IPS-NIHi7 (cell line): ENCODE measurements around the gene TUBGCP4.

ENCODE experiments used
- DNase-seq: peaks from one replicate; pipeline ENCODE4 v3.0.0; 2012; ENCODE audit warnings: mixed read lengths; ENCODE audit errors: extremely low spot score

TUBGCP4 gene

DNA sequence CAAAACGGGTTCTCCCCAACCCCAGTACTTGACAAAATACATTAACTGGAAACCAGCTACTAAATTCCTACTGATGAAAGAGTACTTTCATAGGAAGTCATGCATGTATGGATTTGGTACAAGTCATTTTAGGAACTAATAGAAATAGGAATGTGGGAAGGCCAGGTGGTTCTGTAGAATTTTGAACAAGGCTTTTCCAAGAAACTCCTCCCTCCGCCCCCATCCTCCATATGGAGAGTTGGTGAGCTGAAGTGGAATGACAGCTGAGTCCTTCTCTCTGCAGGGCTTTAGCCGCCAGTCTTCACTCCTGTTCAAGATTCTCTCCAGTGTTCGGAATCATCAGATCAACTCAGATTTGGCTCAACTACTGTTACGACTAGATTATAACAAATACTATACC lies 33.2 kb downstream of the TUBGCP4 start:
- DNase-seq: no peak

DNA sequence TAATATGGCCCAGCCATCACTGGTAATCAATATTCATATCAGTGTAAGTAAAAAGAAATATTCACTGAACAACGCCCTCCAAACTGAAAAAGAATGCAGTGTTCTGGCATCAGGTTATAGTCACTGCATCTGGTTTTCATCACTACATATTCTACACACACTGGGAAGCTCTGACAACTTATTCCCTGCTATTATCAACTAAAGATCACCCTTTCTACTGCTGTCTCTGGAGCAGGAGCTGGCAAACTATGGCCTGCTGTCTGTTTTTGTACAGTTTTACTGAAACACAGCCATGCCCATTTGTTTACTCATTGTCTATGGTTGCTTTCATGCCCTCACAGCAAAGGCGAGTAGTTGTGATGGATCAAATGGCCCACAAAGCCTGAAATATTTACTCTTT lies 35.3 kb downstream of the TUBGCP4 start:
- DNase-seq: no peak

DNA sequence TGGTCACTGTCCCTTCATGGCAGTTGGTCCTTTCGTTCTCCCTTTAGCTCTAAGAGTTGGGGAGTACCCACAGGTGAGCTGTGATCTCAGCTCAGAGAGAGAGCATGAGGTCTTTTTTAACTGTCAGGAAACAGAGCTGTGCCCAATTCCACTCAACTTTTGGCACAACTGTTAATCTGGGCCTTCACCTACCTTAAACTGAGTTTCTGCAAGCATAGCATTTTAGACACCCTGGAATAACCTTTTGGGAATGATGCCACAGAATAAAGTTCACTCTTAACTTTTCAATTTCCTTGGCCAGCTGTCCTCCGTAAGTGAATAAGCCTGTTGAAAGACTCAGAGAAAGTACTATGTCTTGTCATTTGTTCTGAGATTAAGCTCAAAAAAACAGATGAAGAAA lies 35.9 kb downstream of the TUBGCP4 start:
- DNase-seq: no peak

DNA sequence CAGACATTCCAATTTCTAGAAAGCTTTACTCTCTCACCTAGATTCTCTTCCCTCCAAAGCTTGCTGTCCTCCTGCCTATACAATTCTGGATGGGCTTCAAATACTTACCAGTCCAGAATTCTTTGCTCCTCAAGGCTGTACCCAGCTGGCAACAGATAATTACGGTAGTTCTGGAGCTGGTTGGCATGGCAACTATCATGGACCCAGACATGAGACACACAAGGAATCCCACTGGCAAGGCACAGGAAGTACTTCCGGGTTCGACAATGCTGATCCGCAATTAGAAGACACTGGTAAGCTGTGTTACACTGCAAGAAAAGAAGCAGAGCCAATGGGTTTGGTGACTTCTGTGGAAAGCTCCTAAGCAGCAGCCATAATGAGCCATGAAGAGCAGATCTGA lies 37.9 kb downstream of the TUBGCP4 start:
- no peak for DNase-seq

DNA sequence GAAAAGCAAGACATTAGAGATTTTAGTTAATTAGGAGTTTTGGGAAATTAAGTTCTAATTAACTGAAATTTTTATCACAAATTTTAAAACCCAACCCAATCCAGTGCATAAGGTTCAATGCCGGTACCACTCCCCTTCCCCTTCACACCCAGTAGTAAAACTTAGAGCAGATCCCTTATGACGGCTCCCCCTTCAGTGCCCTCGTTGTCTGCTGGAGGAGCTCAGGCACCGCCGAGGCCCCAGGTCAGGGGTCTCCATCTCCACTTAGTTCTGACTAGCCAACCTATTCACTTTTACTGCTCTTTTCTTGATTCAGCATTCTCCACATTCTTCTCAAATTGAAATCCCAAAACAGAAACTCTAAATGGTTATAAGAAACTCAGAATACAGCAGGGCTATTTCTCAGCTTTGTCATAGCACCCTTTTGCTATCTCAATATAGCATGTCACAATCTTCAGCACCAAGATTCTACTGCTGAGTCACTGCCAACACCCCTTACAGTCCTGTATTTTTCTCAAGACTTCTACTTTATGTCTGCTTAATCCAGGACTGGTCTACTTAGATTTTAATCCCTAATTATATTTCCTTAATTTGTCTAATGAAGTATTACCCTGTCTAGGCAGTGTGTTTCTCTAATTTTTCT lies 39.8 kb downstream of the TUBGCP4 start:
- DNase-seq: no peak

DNA sequence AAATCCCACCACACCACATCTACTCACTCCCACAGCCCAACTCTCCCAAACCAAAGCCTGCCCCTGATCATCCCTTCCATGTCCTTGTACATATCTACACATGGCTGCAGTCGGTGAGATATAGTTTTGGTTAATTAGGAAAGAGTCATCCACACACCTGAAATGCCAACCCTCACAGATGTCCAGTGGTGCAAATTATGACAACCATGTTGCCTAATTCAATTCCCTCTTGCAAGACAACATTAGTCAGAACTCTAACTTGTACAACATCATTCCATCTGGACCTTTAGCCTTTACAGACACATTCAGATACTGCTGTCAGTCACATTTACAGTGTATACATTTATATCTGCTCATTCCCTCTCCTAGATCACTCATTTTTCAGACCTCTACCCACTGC lies 41.2 kb downstream of the TUBGCP4 start:
- DNase-seq: no peak

DNA sequence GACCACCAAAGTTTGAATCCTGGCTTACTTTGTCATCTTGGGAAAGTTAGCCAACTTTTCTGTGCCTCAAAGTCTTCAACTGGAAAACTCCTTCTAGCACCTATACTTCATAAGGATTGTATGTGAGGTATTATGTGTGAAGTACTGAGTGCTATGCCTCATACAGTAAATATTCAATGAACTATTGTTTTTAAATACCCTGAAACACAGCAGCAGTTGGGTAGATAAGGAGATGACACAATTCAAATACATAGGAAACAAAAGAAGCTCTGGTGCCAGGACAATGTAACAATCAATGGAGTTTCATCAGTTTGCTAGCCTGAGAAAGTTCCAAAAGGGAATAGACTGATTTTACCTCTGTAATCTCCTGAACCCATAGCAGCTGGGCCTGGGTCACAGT lies 43.3 kb downstream of the TUBGCP4 start:
- DNase-seq: no peak

DNA sequence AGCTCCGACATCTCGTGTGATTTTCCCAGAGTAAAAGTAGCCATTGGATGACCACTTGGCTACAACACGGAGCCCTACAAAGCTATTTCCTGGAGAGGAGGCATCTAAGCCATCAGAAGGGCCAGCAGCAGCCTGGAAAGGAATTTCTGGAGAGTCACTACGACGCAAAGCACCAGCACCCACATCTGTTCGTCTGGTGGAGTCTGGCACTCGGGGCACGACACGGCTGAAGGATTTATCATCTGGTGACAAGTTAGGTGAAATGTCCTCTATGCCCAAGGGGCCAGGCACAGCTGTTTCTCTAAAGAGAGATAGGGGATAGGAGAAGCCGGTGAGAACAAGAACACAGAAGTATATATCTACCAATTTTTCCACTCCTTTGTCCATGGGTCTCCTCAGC lies 49.5 kb downstream of the TUBGCP4 start:
- DNase-seq: no peak

DNA sequence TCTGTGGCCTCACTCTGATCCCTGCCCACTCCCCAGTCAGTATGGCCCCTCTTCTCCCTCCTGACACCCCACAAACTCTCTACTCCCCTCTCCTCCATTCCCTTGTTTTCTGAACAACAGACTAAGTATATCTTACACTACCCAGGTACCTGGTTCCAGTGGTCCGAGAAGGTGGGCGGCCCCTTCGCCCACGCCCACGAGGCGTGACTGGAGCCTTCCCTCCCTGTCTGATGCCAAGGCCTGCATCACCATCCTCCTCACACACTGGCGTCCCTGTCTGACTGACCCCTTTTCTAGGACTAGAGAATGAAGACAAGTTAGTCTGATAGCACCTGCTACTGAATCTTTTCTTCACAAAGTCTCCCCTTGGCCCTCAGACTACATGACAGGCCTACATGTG lies 50.0 kb downstream of the TUBGCP4 start:
- no peak for DNase-seq

DNA sequence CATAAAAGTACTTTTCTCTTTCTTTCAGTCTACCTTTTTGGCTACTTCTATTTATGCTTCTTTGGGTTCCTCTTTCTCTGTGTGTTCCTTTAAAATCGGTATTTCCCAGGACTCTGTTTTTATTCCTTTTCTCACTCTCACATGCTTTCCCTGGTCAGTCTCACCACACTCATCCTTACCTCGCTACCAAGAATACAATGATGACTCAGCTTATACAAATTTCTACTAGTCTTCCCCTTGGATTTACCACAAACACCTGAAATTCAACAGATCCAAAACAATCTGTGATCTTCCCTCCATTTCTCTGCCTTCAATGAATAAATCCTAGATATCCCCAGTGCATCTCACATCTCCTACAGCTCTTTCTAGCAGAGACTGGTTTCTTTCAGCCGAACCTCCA lies 52.9 kb downstream of the TUBGCP4 start:
- no peak for DNase-seq

DNA sequence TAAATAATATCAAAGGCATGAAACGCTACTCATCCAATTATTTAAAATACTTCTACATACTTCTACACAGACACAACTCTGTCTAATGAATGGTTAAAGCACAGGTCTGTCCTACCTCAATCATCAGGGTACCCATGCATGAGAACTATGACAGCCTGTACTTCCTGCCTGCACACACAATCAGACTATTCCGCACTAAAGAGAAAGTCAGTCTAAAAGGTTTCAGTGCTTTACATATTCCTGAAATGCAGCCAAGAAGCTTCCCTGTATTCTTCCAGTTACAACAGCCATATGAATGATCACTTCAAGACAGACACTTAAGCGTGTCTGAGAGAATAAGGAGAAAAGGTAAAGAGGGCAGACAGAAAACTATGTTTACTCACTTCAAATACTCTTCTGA lies 58.8 kb downstream of the TUBGCP4 start:
- DNase-seq: no peak

DNA sequence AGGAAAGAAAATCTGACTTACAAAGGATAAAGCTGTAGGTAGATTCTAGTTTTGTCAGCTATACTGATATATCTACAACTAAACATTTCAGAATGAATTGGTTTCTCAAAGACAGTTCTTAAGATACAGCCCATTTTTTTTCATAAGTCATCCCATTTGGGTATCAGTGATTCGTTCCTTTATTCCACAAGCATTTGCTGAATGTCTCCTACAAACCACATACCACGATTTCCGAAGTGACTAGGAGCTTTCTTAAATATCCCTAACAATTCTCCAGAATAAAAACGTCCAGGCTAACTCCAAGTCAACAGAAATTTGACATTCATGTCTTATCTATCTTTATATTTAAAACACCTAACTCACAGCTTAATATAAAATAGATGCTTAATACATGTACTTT lies 62.3 kb downstream of the TUBGCP4 start:
- DNase-seq: no peak

DNA sequence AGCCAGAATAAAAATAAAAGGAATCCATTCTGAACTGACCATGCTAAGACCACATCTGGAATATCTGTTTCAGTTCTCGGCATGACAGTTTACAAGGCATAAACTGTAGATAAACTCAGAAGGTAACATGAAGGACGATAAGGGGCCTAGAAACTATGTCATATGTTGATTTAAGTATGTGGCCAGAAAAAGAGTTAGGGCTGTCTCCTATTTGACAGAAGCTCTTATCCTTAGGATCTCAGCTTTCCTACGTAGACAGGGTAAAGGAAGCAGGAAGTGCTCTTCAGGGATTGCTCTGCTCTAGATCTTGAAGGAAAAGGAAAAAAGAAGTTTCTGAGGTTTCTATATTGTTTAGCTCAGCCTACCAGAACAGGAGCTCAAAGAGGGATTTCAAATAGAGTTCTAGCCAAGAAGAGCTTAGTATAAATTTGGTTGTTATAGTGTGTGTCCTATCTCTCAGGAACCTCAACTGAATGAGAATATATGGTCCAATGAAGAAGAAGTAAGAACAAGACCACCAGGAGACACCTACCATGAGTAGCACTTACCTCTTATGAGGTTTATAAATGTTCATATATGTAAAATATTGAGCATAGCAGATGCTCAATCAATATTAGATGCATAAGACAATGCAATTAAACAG lies 62.9 kb downstream of the TUBGCP4 start:
- no peak for DNase-seq

DNA sequence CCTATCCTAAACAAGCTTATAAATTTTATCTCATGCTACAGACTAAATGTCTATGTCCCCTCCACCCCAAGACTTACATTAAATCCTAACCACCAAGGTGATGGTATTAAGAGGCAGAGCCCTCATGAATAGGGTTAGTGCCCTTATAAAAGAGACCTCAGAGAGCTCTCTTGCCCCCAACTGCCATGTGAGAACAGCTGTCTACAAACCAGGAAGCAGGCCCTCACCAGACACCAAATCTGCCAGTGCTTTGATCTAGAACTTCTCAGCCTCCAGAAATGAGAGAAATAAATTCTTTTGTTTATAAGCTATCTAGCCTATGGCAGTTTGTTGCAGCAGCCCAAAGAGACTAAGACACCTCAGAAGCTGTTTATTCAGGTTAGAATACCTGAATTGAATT lies 63.5 kb downstream of the TUBGCP4 start:
- no peak for DNase-seq

DNA sequence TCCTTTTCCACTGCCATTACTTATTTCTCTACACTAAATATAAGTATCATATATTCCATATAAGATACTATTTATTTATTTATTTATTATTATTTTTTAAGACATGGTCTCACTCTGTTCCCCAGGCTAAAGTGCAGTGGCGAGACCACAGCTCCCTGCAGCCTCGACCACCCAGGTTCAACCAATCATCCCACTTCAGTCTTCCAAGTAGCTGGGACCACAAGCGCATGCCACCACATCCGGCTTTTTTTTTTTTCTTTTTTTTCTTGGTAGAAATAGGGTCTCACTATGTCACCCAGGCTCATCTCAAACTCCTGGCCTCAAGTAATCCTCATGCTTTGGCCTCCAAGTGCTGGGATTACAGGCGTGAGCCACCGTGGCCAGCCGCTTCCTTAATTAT lies 65.5 kb downstream of the TUBGCP4 start:
- DNase-seq: no peak

DNA sequence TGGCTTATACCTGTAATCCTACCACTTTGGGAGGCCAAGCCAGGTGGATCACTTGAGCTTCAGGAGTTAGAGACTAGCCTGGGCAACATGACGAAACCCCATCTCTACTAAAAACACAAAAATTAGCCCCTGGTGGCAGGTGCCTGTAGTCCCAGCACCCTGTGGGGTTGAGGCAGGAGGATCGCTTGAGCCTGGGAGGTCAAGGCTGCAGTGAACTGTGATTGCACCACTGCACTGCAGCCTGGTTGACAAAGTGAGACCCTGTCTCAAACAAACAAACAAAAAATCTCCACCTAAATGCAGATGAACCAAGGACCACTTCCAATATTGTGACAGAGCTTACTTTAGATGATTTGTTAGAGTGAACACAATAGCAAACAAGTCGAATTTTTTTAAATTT lies 68.4 kb downstream of the TUBGCP4 start:
- DNase-seq: no peak

DNA sequence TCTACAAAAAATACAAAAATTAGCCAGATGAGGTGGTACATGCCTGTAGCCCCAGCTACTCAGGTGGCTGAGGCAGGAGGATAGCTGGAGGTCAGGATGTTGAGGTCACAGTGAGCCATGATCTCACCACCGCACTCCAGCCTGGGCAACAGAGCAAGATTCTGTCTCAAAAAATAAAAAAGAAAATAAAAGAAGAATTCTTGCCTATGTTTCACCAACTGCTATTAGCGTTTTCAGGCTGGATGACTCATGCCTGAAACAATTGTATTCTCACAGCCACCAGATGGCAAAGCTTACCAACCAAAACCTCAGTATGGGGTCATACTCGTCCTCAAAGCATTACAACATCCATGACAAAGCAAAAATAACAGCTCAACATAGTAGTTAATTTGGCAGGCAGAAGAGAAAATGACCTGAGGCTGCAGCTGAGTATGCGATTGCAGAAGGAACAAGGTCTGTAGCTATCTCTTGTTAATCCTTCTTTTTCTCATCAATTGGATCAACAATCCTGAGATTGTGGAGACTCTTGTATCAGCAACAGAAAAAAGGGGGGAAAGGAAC lies 69.9 kb downstream of the TUBGCP4 start:
- peak; percentile 44 for DNase-seq

DNA sequence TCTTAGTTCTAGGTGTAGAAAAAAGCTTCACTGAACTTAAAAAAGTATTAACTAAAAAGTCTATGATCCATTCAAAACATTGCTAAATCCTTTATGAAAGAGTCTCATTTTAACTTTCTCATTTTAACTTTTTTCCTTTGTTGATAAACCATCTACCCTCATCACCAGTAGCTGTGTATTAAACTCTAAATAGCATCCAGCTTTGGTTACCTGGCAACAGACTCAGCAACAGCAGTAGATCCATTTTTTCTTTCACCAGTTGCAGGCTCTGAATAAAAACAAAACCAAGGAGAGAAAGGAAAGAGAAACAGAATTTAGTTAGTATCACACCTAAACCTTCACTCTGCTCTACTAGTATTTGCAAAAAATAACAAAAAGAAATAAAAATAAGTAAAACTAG lies 70.4 kb downstream of the TUBGCP4 start:
- DNase-seq: no peak

DNA sequence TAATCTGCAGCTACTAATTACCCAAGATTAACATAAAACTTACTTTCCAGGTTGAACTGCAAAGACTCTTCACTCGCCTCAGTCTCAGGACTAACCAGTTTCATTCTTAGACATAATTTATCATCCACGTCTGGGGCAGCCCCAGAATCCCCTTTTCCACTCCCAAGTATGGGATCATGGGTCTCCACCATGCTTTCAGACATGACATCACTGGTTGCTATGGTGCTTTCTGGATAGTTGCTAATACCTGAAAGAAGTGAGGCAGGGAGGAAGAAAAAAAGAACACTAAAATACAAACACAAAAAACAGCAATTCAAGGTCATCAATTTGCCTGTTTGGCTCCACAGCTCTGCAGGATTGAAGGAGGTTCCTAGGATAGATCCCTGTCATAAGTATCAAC lies 75.4 kb downstream of the TUBGCP4 start:
- DNase-seq: no peak

DNA sequence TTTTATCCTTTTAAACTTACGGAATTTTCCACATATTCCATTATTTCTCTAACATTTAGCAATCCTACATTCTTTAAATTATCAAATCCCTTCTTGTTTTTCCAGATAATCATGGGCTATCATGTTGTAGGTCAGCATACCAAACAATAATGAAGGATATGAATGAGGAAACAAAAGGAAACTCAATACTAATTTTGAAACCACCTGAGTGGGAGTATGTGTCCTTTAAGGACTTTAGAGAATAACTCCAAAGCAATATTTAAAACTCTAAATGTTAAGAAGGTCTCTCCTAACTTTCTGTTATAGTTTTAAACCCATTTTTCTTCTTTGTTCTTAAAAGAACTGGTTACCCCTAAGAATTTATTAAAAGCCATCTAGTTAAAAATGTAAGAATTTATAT lies 79.1 kb downstream of the TUBGCP4 start:
- DNase-seq: no peak
